Measurements from ENCODE around the gene SLC25A19.
A peak's percentile ranks its signal among the peaks of the same experiment; 100 is the strongest.
"Not testable (repeated sequence)": the region's sequence is repeated elsewhere in the genome, so short reads cannot be mapped to it uniquely, and the experiment has no call there.

The SLC25A19 gene

GRCh38 chr17:75266316-75267152, 22.7 kb downstream of the SLC25A19 start:
- Histone ChIP-seq H3K36me3 (ENCODE audit: insufficient read depth, low read length) (peaks cover 28% of the 10 kb centered on the region), H3K4me3 (no peak overlapping the region), H3K27ac (no peak overlapping the region), H3K9me3 (ENCODE audit: low read depth, low read length) (no peaks in the 10 kb centered on the region), H3K9ac (ENCODE audit: insufficient read length) (no peak overlapping the region)
- no peak for TF ChIP-seq FOXP2 (optimal IDR thresholded peaks at IDR 0.05; ENCODE audit: control extremely low read depth, extremely low read length, insufficient read depth)
- no peak for TF ChIP-seq POLR2AphosphoS5 (IDR thresholded peaks at IDR 0.05; ENCODE audit: borderline replicate concordance, low read depth, low read length)
- TF ChIP-seq EZH2 (IDR thresholded peaks at IDR 0.05): no peak
- DNase-seq (ENCODE audit: low read depth, low spot score): no peak

- no peak overlapping the region for H3K4me3 ChIP-seq
- no peak overlapping the region for H3K27ac ChIP-seq
- peaks cover 28% of the 10 kb centered on the region for H3K36me3 ChIP-seq (ENCODE audit: insufficient read depth, low read length)
- DNase-seq (ENCODE audit: low read depth, low spot score): no peak
- no peaks in the 10 kb centered on the region for H3K9me3 ChIP-seq (ENCODE audit: low read depth, low read length)
- H3K9ac ChIP-seq (ENCODE audit: insufficient read length): no peak overlapping the region
- no peak for TF ChIP-seq EZH2 (IDR thresholded peaks at IDR 0.05)
- no peak for TF ChIP-seq POLR2AphosphoS5 (IDR thresholded peaks at IDR 0.05; ENCODE audit: borderline replicate concordance, low read depth, low read length)
- no peak for TF ChIP-seq FOXP2 (optimal IDR thresholded peaks at IDR 0.05; ENCODE audit: control extremely low read depth, extremely low read length, insufficient read depth)
Measured at GRCh38 chr17:75265614-75266315, 23.5 kb downstream of the SLC25A19 start.

GRCh38 chr17:75263055-75263454, 26.2 kb downstream of the SLC25A19 start:
- Histone ChIP-seq H3K9ac (ENCODE audit: insufficient read length) (peak overlapping the region; percentile 97), H3K9me3 (ENCODE audit: low read depth, low read length) (no peaks in the 10 kb centered on the region), H3K27ac (no peak overlapping the region), H3K4me3 (peak overlapping the region; percentile 90), H3K36me3 (ENCODE audit: insufficient read depth, low read length) (peaks cover 28% of the 10 kb centered on the region)
- DNase-seq (ENCODE audit: low read depth, low spot score): no peak
- TF ChIP-seq POLR2AphosphoS5 (IDR thresholded peaks at IDR 0.05; ENCODE audit: borderline replicate concordance, low read depth, low read length) (no peak), EZH2 (IDR thresholded peaks at IDR 0.05) (no peak), FOXP2 (optimal IDR thresholded peaks at IDR 0.05; ENCODE audit: control extremely low read depth, extremely low read length, insufficient read depth) (no peak)

- TF ChIP-seq POLR2AphosphoS5 (IDR thresholded peaks at IDR 0.05; ENCODE audit: borderline replicate concordance, low read depth, low read length) (no peak), FOXP2 (optimal IDR thresholded peaks at IDR 0.05; ENCODE audit: control extremely low read depth, extremely low read length, insufficient read depth) (no peak), EZH2 (IDR thresholded peaks at IDR 0.05) (no peak)
- DNase-seq (ENCODE audit: low read depth, low spot score): no peak
- peak overlapping the region; percentile 98 for H3K27ac ChIP-seq
Measured at GRCh38 chr17:75262112-75262606, 27.1 kb downstream of the SLC25A19 start.

DNA sequence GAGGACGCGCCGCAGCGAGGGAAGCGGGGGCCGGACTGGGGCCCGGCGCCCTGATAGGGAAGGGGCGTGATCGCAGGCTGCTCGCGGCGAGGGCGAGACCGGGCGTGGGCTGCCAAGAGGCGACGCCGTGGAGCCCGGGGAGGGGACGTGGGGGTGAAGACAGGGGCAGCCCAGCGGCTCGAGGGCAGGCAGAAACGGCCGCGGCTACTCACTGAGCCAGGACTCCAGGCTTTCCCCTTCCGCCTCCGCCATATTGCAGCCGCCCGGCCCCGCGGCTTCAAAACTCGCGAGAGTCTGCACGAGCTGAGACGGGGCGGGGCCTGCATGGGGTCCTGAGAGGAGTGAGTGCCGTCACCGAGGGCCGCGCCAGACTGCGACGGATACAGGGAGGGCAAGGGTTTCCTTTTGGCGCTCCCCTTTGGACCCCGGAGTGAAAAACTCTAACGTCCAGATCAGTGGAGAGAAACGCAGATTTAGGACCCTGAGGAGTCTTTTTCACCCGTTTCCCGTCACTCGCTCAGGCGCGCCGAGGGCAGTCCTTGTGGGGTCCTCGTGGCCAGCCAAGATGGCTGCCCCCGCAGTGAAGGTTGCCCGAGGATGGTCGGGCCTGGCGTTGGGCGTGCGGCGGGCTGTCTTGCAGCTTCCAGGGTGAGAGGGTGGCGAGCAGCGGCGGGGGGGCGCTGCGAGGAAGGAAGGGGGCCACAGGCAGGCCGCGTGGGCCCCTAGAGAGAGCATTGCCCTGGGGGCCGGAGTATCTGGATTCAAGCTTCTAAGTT, 27.7 kb downstream of the SLC25A19 start, which contains the start of the genes GGA3 and MRPS7:
Gene GGA3 (minus strand): TSS at position 271 of the 776 bp plus-strand sequence. CDS start 19 bp downstream, at position 252.
Gene MRPS7 (plus strand): TSS at position 544 of the 776 bp plus-strand sequence. CDS start 22 bp downstream, at position 566.
- no peaks in the 10 kb centered on the region for H3K9me3 ChIP-seq (ENCODE audit: low read depth, low read length)
- peaks cover 28% of the 10 kb centered on the region for H3K36me3 ChIP-seq (ENCODE audit: insufficient read depth, low read length)
- H3K4me3 ChIP-seq: peak within 1 kb of the TSS; percentile 90
- peak within 1 kb of the TSS; percentile 98 for H3K27ac ChIP-seq
- TF ChIP-seq FOXP2 (optimal IDR thresholded peaks at IDR 0.05; ENCODE audit: control extremely low read depth, extremely low read length, insufficient read depth) (peak; percentile 71), POLR2AphosphoS5 (IDR thresholded peaks at IDR 0.05; ENCODE audit: borderline replicate concordance, low read depth, low read length) (peak; percentile 89), EZH2 (IDR thresholded peaks at IDR 0.05) (no peak)
- peak within 1 kb of the TSS; percentile 97 for H3K9ac ChIP-seq (ENCODE audit: insufficient read length)
- peak; percentile 57 for DNase-seq (ENCODE audit: low read depth, low spot score)

More at GRCh38 chr17:75262112-75262606, 27.1 kb downstream of the SLC25A19 start:
- H3K36me3 ChIP-seq (ENCODE audit: insufficient read depth, low read length): peaks cover 28% of the 10 kb centered on the region
- H3K4me3 ChIP-seq: peak overlapping the region; percentile 90
- peak overlapping the region; percentile 97 for H3K9ac ChIP-seq (ENCODE audit: insufficient read length)
- H3K9me3 ChIP-seq (ENCODE audit: low read depth, low read length): no peaks in the 10 kb centered on the region

- Histone ChIP-seq H3K9ac (ENCODE audit: insufficient read length) (peak overlapping the region; percentile 97), H3K36me3 (ENCODE audit: insufficient read depth, low read length) (peaks cover 21% of the 10 kb centered on the region), H3K9me3 (ENCODE audit: low read depth, low read length) (no peaks in the 10 kb centered on the region), H3K4me3 (peak overlapping the region; percentile 90), H3K27ac (peak overlapping the region; percentile 98; the same call in 1 of the 2 replicates)
- no peak for DNase-seq (ENCODE audit: low read depth, low spot score)
- no peak for TF ChIP-seq FOXP2 (optimal IDR thresholded peaks at IDR 0.05; ENCODE audit: control extremely low read depth, extremely low read length, insufficient read depth)
- no peak for TF ChIP-seq EZH2 (IDR thresholded peaks at IDR 0.05)
- no peak for TF ChIP-seq POLR2AphosphoS5 (IDR thresholded peaks at IDR 0.05; ENCODE audit: borderline replicate concordance, low read depth, low read length)
Measured at GRCh38 chr17:75260641-75261335, 28.4 kb downstream of the SLC25A19 start.

DNA sequence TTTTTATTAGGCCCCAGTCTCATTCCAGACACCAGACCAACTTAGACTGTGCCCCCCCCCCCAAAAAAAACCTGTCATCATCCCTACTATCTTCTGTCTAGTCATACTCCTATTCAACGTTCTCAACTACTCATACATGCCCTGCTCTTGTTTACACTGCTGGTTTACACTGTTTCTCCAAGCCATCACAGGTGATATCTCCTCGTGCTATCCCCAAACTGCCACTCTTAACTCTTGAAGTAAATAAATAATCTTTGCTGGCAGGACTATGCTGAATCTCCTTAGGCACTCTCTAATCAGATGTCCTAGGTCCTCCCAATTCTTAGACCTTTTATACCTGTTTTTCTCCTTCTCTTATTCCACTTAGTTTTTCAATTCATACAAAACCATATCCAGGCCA, 32.0 kb downstream of the SLC25A19 start:
- DNase-seq (ENCODE audit: low read depth, low spot score); H3K27ac ChIP-seq; H3K9me3 ChIP-seq (ENCODE audit: low read depth, low read length); H3K36me3 ChIP-seq (ENCODE audit: insufficient read depth, low read length); H3K4me3 ChIP-seq; H3K9ac ChIP-seq (ENCODE audit: insufficient read length): not testable (repeated sequence)

- not testable (repeated sequence) for H3K9me3 ChIP-seq (ENCODE audit: low read depth, low read length); DNase-seq (ENCODE audit: low read depth, low spot score); H3K9ac ChIP-seq (ENCODE audit: insufficient read length); H3K27ac ChIP-seq; H3K36me3 ChIP-seq (ENCODE audit: insufficient read depth, low read length); H3K4me3 ChIP-seq
Measured at GRCh38 chr17:75255954-75256698, 33.1 kb downstream of the SLC25A19 start.

Measured in SK-N-MC (cell line).